ENCODE measurements around the gene RNF167.

DNA sequence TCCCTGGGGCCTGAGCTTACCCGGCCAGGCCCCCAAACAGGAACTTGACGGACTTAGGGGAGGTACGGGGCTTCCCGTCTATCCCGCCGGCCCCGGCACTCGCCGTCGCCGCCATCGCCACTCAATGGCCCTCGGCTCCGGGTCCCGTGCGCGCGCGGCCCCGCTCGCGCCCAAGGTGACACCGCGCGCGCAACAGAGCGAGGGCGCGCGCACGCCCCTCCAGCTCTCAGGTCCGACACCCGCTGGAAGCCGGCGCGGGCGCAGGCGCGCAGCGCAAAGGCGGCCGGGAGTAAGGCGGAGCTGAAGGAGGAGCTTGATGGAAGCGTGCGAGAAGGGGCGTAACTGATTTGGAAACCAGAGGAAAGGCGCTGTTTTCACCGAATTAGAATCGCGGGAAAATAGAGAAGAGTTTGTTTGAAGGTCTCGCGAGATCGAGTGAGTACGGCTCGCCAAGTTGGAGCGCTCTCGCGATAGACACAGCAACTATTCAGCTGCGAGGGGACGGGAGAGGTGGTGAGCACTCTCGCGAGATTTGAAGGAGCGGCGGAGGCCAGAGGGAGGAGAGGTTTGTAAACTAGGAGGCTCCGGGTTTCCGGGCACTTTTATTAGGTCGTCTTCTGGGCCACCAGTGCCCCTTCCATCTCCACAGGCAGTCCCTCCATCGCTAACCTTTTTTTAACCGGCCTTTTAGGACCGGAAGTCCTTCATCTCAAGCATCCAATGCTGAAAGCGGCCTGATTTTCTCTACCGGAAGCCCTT is at the start of gene RNF167, which contains the start of gene SLC25A11:
- TF ChIP-seq, protein P1, sequence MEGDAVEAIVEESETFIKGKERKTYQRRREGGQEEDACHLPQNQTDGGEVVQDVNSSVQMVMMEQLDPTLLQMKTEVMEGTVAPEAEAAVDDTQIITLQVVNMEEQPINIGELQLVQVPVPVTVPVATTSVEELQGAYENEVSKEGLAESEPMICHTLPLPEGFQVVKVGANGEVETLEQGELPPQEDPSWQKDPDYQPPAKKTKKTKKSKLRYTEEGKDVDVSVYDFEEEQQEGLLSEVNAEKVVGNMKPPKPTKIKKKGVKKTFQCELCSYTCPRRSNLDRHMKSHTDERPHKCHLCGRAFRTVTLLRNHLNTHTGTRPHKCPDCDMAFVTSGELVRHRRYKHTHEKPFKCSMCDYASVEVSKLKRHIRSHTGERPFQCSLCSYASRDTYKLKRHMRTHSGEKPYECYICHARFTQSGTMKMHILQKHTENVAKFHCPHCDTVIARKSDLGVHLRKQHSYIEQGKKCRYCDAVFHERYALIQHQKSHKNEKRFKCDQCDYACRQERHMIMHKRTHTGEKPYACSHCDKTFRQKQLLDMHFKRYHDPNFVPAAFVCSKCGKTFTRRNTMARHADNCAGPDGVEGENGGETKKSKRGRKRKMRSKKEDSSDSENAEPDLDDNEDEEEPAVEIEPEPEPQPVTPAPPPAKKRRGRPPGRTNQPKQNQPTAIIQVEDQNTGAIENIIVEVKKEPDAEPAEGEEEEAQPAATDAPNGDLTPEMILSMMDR (IDR thresholded peaks at IDR 0.05; ENCODE audit: low read depth, low read length): no peak
- no peak for TF ChIP-seq EZH2phosphoT487 (IDR thresholded peaks at IDR 0.05; ENCODE audit: low read depth)
